HepG2 (cell line): Measurements from ENCODE around the gene ELOVL5. TPM values are rescaled to one million over a fixed set of nuclear protein-coding genes. Genes with fewer than 3 reads are reported as not detected.

ENCODE experiments used
- BCLAF1 ChIP-seq: fragments of 450-650 bp; IDR thresholded peaks from 2 replicates; pipeline ENCODE4 v1.6.1; 2017; ENCODE audit warnings: mild to moderate bottlenecking
- HMG20B ChIP-seq: conservative IDR thresholded peaks from 2 replicates; pipeline ENCODE4 v1.6.1; 2016; ENCODE audit warnings: missing genetic modification reagents, missing compliant biosample characterization
- MAFF ChIP-seq: IDR thresholded peaks from 2 replicates; pipeline ENCODE4 v1.6.1; 2011; ENCODE audit warnings: low read depth, low read length, improper control_type of control experiment
- MED13 ChIP-seq: sonication (generic); formaldehyde crosslinking; IDR thresholded peaks from 2 replicates; pipeline ENCODE4 v1.5.0; 2020; ENCODE audit warnings: missing genetic modification reagents
- NAIF1 ChIP-seq: sonication (generic); formaldehyde crosslinking; IDR thresholded peaks from 2 replicates; pipeline ENCODE4 v1.5.0; 2020; ENCODE audit warnings: mild to moderate bottlenecking, missing genetic modification reagents, borderline replicate concordance
- RFX1 ChIP-seq: fragments of 450-650 bp; IDR thresholded peaks from 2 replicates; pipeline ENCODE4 v1.6.1; 2017
- RNF219 ChIP-seq: sonication (generic); formaldehyde crosslinking; IDR thresholded peaks from 2 replicates; pipeline ENCODE4 v1.5.0; 2020; ENCODE audit warnings: mild to moderate bottlenecking, missing genetic modification reagents
- TMF1 ChIP-seq: sonication (generic); formaldehyde crosslinking; IDR thresholded peaks from 2 replicates; pipeline ENCODE4 v1.8.1; 2022; ENCODE audit warnings: low read depth, missing genetic modification reagents
- U2AF1 ChIP-seq: fragments of 200-400 bp; formaldehyde crosslinking; optimal IDR thresholded peaks from 2 replicates; pipeline ENCODE3; 2017; ENCODE audit warnings: mild to moderate bottlenecking, low read depth, low read length
- ZBTB1 ChIP-seq: sonication (generic); formaldehyde crosslinking; IDR thresholded peaks from 2 replicates; pipeline ENCODE4 v1.4.0; 2020; ENCODE audit warnings: missing genetic modification reagents, borderline replicate concordance
- ZFP91 ChIP-seq: sonication (generic); formaldehyde crosslinking; IDR thresholded peaks from 2 replicates; pipeline ENCODE4 v1.9.0; 2022; ENCODE audit warnings: missing genetic modification reagents, mild to moderate bottlenecking, borderline replicate concordance
- ZMAT3 ChIP-seq: sonication (generic); formaldehyde crosslinking; conservative IDR thresholded peaks from 2 replicates; pipeline ENCODE4 v1.7.0; 2021; ENCODE audit warnings: missing genetic modification reagents
- ZNF251 ChIP-seq: sonication (generic); formaldehyde crosslinking; IDR thresholded peaks from 2 replicates; pipeline ENCODE4 v1.9.0; 2021; ENCODE audit warnings: mild to moderate bottlenecking, missing genetic modification reagents
- ZNF343 ChIP-seq: sonication (generic); formaldehyde crosslinking; IDR thresholded peaks from 2 replicates; pipeline ENCODE4 v1.4.0; 2020; ENCODE audit warnings: mild to moderate bottlenecking, missing genetic modification reagents
- ZNF451 ChIP-seq: sonication (generic); formaldehyde crosslinking; IDR thresholded peaks from 2 replicates; pipeline ENCODE4 v1.5.0; 2020; ENCODE audit warnings: mild to moderate bottlenecking, missing genetic modification reagents
- ZNF546 ChIP-seq: sonication (generic); formaldehyde crosslinking; conservative IDR thresholded peaks from 2 replicates; pipeline ENCODE4 v1.8.1; 2023; ENCODE audit warnings: mild to moderate bottlenecking, missing genetic modification reagents
- ZNF547 ChIP-seq: sonication (generic); formaldehyde crosslinking; IDR thresholded peaks from 2 replicates; pipeline ENCODE4 v1.5.1; 2020; ENCODE audit warnings: mild to moderate bottlenecking, missing genetic modification reagents
- ZNF564 ChIP-seq: sonication (generic); formaldehyde crosslinking; IDR thresholded peaks from 2 replicates; pipeline ENCODE4 v1.8.1; 2023; ENCODE audit warnings: mild to moderate bottlenecking, missing genetic modification reagents
- ZSCAN9 ChIP-seq: IDR thresholded peaks from 2 replicates; pipeline ENCODE4 v1.6.1; 2016; ENCODE audit warnings: borderline replicate concordance
- polyA plus RNA-seq, 8 experiments: library from polyadenylated mRNA; depleted of rRNA in 3 of 8; stranded (reverse) in 7 of 8; unstranded in 1 of 8; fragments of >200 nt; fragmentation: Illumina TruSeq in 4 of 8; extraction: Trizol in 4 of 8; gene quantifications; 2 replicates each; pipeline versions ENCODE4 v1.2.1 to v1.2.3, GENCODE V29; 2011 to 2016; ENCODE audit warnings: low read depth in 4 of 8, missing spikeins in 1 of 8, mixed read lengths in 1 of 8; ENCODE audit not compliant: insufficient read depth in 1 of 8
- total RNA-seq, 5 experiments: library from RNA; depleted of rRNA; stranded (reverse); fragments of >200 nt; fragmentation: Illumina TruSeq; extraction: Trizol; gene quantifications; 2 replicates each; pipeline ENCODE4 v1.2.3, GENCODE V29; 2016; ENCODE audit warnings: low read depth in 1 of 5
- TF ChIP-seq, protein P1 (sequence below): sonication (generic); formaldehyde crosslinking; IDR thresholded peaks from 2 replicates; pipeline ENCODE4 v1.8.0; 2022; ENCODE audit warnings: missing genetic modification reagents, mild to moderate bottlenecking, borderline replicate concordance
- TF ChIP-seq, protein P2 (sequence below): sonication (generic); formaldehyde crosslinking; IDR thresholded peaks from 2 replicates; pipeline ENCODE4 v1.8.1; 2022; ENCODE audit warnings: mild to moderate bottlenecking, missing genetic modification reagents

ELOVL5 gene
- total and polyA plus RNA-seq, 2 of the 13 experiments (the other 11 are each of a cell fraction or from before 2014, with no cell fraction given): 50.1 to 72.4 TPM

GRCh38 chr6:53347250-53347920 lies 1.4 kb downstream of the ELOVL5 start (continued):
- TF ChIP-seq TMF1 (CRISPR knock-in tag) (peak; percentile 8; the same call in 1 of the 2 replicates), HMG20B (CRISPR knock-in tag) (0 out of 2 replicates have a peak, but pooled peaks have one; percentile 12), NAIF1 (CRISPR knock-in tag) (no peak), BCLAF1 (no peak), ZSCAN9 (CRISPR knock-in tag) (no peak), RFX1 (no peak), ZNF564 (no peak), ZNF546 (CRISPR knock-in tag) (0 out of 2 replicates have a peak, but pooled peaks have one; percentile 4), MED13 (no peak), ZMAT3 (no peak), ZNF343 (no peak), ZNF451 (CRISPR knock-in tag) (no peak), ZNF251 (CRISPR knock-in tag) (no peak), U2AF1 (no peak), ZNF547 (CRISPR knock-in tag) (no peak), ZFP91 (no peak), RNF219 (CRISPR knock-in tag) (no peak), ZBTB1 (no peak), MAFF (no peak)
- TF ChIP-seq, protein P1, sequence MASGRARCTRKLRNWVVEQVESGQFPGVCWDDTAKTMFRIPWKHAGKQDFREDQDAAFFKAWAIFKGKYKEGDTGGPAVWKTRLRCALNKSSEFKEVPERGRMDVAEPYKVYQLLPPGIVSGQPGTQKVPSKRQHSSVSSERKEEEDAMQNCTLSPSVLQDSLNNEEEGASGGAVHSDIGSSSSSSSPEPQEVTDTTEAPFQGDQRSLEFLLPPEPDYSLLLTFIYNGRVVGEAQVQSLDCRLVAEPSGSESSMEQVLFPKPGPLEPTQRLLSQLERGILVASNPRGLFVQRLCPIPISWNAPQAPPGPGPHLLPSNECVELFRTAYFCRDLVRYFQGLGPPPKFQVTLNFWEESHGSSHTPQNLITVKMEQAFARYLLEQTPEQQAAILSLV (CRISPR knock-in tag): 0 out of 2 replicates have a peak, but pooled peaks have one; percentile 20
- TF ChIP-seq, protein P2, sequence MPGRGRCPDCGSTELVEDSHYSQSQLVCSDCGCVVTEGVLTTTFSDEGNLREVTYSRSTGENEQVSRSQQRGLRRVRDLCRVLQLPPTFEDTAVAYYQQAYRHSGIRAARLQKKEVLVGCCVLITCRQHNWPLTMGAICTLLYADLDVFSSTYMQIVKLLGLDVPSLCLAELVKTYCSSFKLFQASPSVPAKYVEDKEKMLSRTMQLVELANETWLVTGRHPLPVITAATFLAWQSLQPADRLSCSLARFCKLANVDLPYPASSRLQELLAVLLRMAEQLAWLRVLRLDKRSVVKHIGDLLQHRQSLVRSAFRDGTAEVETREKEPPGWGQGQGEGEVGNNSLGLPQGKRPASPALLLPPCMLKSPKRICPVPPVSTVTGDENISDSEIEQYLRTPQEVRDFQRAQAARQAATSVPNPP (CRISPR knock-in tag): no peak
